SU-DHL-6 (cell line): ENCODE data around the gene HSPA4.

ENCODE experiments used
- H2AFZ ChIP-seq: fragments of 200-600 bp; sonication (generic); 2 replicates; pipeline ENCODE4 v1.6.1; 2014; ENCODE audit warnings: low read depth, mild to moderate bottlenecking, moderate library complexity, mixed read lengths, antibody characterized with exemption, low read length; ENCODE audit not compliant: severe bottlenecking
- H3F3A ChIP-seq: fragments of 200-600 bp; shearing (Covaris generic); 2 replicates; pipeline ENCODE4 v1.6.0; 2016; ENCODE audit warnings: antibody characterized with exemption, mild to moderate bottlenecking; ENCODE audit not compliant: insufficient read depth
- H3K27ac ChIP-seq: fragments of 200-600 bp; sonication (generic); 2 replicates; pipeline ENCODE4 v1.5.1; 2016; ENCODE audit warnings: low read depth, mild to moderate bottlenecking, low read length, moderate library complexity, mixed read lengths
- H3K27me3 ChIP-seq: fragments of 200-600 bp; sonication (generic), shearing (Covaris generic); 2 replicates; pipeline ENCODE4 v1.6.0; 2014; ENCODE audit warnings: mild to moderate bottlenecking, low read length
- H3K36me3 ChIP-seq: fragments of 200-600 bp; sonication (generic); 2 replicates; pipeline ENCODE4 v1.6.1; 2014; ENCODE audit warnings: mild to moderate bottlenecking, low read length, mixed read lengths
- H3K4me2 ChIP-seq: fragments of 300-600, 200-600 bp; shearing (Covaris generic), sonication (generic); 2 replicates; pipeline ENCODE4 v1.6.0; 2014; ENCODE audit warnings: low read length, low read depth, mild to moderate bottlenecking; ENCODE audit not compliant: poor library complexity, severe bottlenecking
- H3K4me3 ChIP-seq: fragments of 200-600 bp; sonication (generic); 2 replicates; pipeline ENCODE4 v1.5.1; 2014; ENCODE audit warnings: antibody characterized with exemption, low read length, mild to moderate bottlenecking, mixed read lengths; ENCODE audit not compliant: insufficient read depth, poor library complexity, severe bottlenecking
- H3K79me2 ChIP-seq: fragments of 200-600 bp; sonication (generic); 2 replicates; pipeline ENCODE4 v1.6.1; 2014; ENCODE audit warnings: mild to moderate bottlenecking, low read length, moderate library complexity; ENCODE audit not compliant: insufficient read depth
- H3K9ac ChIP-seq: fragments of 200-600 bp; sonication (generic); 2 replicates; pipeline ENCODE4 v1.7.0; 2014; ENCODE audit warnings: mild to moderate bottlenecking, low read length
- H3K9me2 ChIP-seq: fragments of 200-600 bp; sonication (generic); replicated peaks from 2 replicates; pipeline ENCODE4 v1.6.1; 2014; ENCODE audit warnings: low read length; ENCODE audit not compliant: insufficient read depth
- H3K9me3 ChIP-seq: fragments of 200-600 bp; sonication (generic); 2 replicates; pipeline ENCODE4 v1.6.1; 2014; ENCODE audit warnings: low read length, mixed read lengths; ENCODE audit not compliant: insufficient read depth
- H4K20me1 ChIP-seq: fragments of 200-600 bp; sonication (generic); 2 replicates; pipeline ENCODE4 v1.6.1; 2014; ENCODE audit warnings: low read depth, mild to moderate bottlenecking, antibody characterized with exemption, low read length, moderate library complexity, mixed read lengths
- EZH2phosphoT487 ChIP-seq: fragments of 200-600 bp; sonication (generic), shearing (Covaris generic); conservative IDR thresholded peaks from 2 replicates; pipeline ENCODE4 v1.6.1; 2018; ENCODE audit warnings: mild to moderate bottlenecking, antibody characterized with exemption, low read length, moderate library complexity, mixed read lengths
- TF ChIP-seq, protein P1 (sequence below): fragments of 200-600 bp; sonication (generic); IDR thresholded peaks from one replicate; pipeline ENCODE4 v1.5.1; 2017; ENCODE audit warnings: antibody characterized with exemption, mild to moderate bottlenecking, low read length, moderate library complexity; ENCODE audit not compliant: insufficient read depth, poor library complexity, severe bottlenecking

HSPA4 gene

DNA sequence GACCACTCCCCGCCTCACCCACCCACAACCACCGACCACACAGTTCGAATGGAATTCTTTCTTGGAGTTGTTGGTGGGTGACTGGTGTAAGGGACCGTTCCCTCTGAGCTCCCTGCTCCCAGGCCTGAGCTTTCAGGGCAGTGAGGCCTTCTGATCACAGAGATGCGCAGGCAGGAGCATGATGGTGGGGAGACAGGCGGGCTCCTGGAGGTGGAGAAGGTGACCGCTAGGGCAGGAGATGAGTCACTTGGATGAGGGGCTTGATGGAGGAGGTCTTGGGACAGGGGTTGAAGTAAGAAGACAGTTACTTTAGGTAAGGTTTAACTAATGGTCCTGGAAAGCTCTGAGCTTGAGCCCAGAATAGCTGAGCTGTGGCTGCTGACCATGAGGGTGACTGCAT is 88.5 kb downstream of the HSPA4 start:
- Histone ChIP-seq H3K9me3 (peaks cover 5% of the 10 kb centered on the region; the same call in 1 of the 2 replicates), H3K9ac (no peak overlapping the region)

DNA sequence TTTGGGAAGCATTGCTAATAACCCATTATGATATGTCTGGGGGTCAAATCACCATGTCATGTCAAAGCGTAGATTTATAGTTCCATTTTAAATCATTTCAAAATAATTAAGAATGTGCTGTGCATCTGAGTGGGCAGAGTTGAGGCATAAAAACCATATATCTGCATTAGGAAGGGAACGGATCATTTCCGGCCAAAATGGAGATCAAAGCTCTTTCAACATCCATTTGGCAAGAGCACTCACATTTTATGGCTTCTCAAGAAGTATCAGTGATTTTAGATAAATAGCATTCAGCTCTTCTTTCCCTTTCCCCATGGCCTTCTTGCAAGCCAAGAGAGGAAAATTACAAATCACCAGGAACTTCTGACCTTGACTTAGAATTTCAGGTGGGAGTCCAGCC is 89.9 kb downstream of the HSPA4 start:
- no peaks in the 10 kb centered on the region for H3K27me3 ChIP-seq

More for the DNA sequence above, 88.5 kb downstream of the HSPA4 start:
- TF ChIP-seq, protein P1, sequence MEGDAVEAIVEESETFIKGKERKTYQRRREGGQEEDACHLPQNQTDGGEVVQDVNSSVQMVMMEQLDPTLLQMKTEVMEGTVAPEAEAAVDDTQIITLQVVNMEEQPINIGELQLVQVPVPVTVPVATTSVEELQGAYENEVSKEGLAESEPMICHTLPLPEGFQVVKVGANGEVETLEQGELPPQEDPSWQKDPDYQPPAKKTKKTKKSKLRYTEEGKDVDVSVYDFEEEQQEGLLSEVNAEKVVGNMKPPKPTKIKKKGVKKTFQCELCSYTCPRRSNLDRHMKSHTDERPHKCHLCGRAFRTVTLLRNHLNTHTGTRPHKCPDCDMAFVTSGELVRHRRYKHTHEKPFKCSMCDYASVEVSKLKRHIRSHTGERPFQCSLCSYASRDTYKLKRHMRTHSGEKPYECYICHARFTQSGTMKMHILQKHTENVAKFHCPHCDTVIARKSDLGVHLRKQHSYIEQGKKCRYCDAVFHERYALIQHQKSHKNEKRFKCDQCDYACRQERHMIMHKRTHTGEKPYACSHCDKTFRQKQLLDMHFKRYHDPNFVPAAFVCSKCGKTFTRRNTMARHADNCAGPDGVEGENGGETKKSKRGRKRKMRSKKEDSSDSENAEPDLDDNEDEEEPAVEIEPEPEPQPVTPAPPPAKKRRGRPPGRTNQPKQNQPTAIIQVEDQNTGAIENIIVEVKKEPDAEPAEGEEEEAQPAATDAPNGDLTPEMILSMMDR = no peak
- no peak for TF ChIP-seq EZH2phosphoT487
- H2AFZ ChIP-seq = no peak overlapping the region
- no peaks in the 10 kb centered on the region for H3K9me2 ChIP-seq
- no peak overlapping the region for H3K4me2 ChIP-seq
- H3K36me3 ChIP-seq = no peaks in the 10 kb centered on the region
- no peaks in the 10 kb centered on the region for H3K79me2 ChIP-seq
- no peaks in the 10 kb centered on the region for H3K27me3 ChIP-seq
- no peaks in the 10 kb centered on the region for H4K20me1 ChIP-seq
- no peak overlapping the region for H3K4me3 ChIP-seq
- H3K27ac ChIP-seq = no peak overlapping the region
- no peaks in the 10 kb centered on the region for H3F3A ChIP-seq

DNA sequence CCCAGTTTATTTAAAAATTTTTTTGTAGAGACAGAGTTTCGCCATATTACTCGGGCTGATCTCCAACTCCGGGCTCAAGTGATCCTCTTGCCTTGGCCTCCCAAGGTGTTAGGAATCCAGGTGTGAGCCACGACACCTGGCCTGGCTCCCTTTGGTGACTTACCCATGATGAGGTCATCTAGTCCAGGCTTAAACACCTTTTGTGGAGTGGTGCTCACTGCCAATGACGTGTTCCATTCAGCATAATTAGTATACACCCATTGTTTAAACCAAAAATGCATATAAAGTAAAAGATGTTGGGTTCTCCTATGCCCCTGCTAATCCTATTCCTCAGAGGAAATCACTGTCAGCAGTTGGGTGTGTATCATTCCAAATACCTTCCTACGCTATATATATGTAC is 91.0 kb downstream of the HSPA4 start:
- Histone ChIP-seq H3K4me2 (no peak overlapping the region), H2AFZ (no peak overlapping the region), H3K79me2 (no peaks in the 10 kb centered on the region), H3K27ac (no peak overlapping the region), H3K9me3 (peaks cover 5% of the 10 kb centered on the region; the same call in 1 of the 2 replicates), H3K36me3 (no peaks in the 10 kb centered on the region), H3K9me2 (no peaks in the 10 kb centered on the region), H3K9ac (no peak overlapping the region), H4K20me1 (no peaks in the 10 kb centered on the region), H3K27me3 (no peaks in the 10 kb centered on the region), H3F3A (no peaks in the 10 kb centered on the region), H3K4me3 (no peak overlapping the region)
- TF ChIP-seq, protein P1 = no peak
- no peak for TF ChIP-seq EZH2phosphoT487

More for the DNA sequence above, 89.9 kb downstream of the HSPA4 start:
- H3K9me2 ChIP-seq = no peaks in the 10 kb centered on the region
- H3K27ac ChIP-seq = no peak overlapping the region
- no peak overlapping the region for H3K9ac ChIP-seq
- H3K4me3 ChIP-seq = no peak overlapping the region
- no peak overlapping the region for H3K4me2 ChIP-seq
- H4K20me1 ChIP-seq = no peaks in the 10 kb centered on the region
- H3F3A ChIP-seq = no peaks in the 10 kb centered on the region
- no peaks in the 10 kb centered on the region for H3K79me2 ChIP-seq
- H3K9me3 ChIP-seq = peaks cover 5% of the 10 kb centered on the region; the same call in 1 of the 2 replicates
- no peaks in the 10 kb centered on the region for H3K36me3 ChIP-seq
- H2AFZ ChIP-seq = no peak overlapping the region
- no peak for TF ChIP-seq EZH2phosphoT487
- TF ChIP-seq, protein P1 = no peak
